Ishikawa (cell line): ENCODE results near the gene KDM2A.

Experiments used
- CEBPB ChIP-seq: IDR thresholded peaks from 2 replicates; pipeline ENCODE4 v1.6.1; 2012
- CREB1 ChIP-seq: IDR thresholded peaks from 2 replicates; pipeline ENCODE4 v1.6.1; 2012; ENCODE audit warnings: low read depth
- EGR1 ChIP-seq: IDR thresholded peaks from 2 replicates; pipeline ENCODE4 v1.6.1; 2012
- EP300 ChIP-seq: IDR thresholded peaks from 2 replicates; pipeline ENCODE4 v1.6.1; 2012; ENCODE audit warnings: borderline replicate concordance
- FOXM1 ChIP-seq: IDR thresholded peaks from 2 replicates; pipeline ENCODE4 v1.6.1; 2012; ENCODE audit warnings: low read depth, borderline replicate concordance
- MAX ChIP-seq: IDR thresholded peaks from 2 replicates; pipeline ENCODE4 v1.6.1; 2012
- NFIC ChIP-seq: IDR thresholded peaks from 2 replicates; pipeline ENCODE4 v1.6.1; 2012
- RAD21 ChIP-seq: IDR thresholded peaks from 2 replicates; pipeline ENCODE4 v1.6.1; 2012; ENCODE audit warnings: low read depth
- REST ChIP-seq: IDR thresholded peaks from 2 replicates; pipeline ENCODE4 v1.6.1; 2012; ENCODE audit warnings: low read depth, mild to moderate bottlenecking
- TAF1 ChIP-seq: IDR thresholded peaks from 2 replicates; pipeline ENCODE4 v1.6.1; 2012; ENCODE audit warnings: low read depth, mild to moderate bottlenecking
- TCF12 ChIP-seq: IDR thresholded peaks from 2 replicates; pipeline ENCODE4 v1.6.1; 2012; ENCODE audit warnings: low read depth
- TEAD4 ChIP-seq: IDR thresholded peaks from 2 replicates; pipeline ENCODE4 v1.6.1; 2012
- USF1 ChIP-seq: IDR thresholded peaks from 2 replicates; pipeline ENCODE4 v1.6.1; 2012
- YY1 ChIP-seq: IDR thresholded peaks from 2 replicates; pipeline ENCODE4 v1.6.1; 2012; ENCODE audit warnings: low read depth
- ZBTB7A ChIP-seq: IDR thresholded peaks from 2 replicates; pipeline ENCODE4 v1.6.1; 2012; ENCODE audit warnings: low read depth

KDM2A gene

GRCh38 chr11:67282155-67282875 lies 163.3 kb downstream of the KDM2A start:
- TF ChIP-seq REST (no peak), EGR1 (no peak), FOXM1 (no peak), EP300 (no peak), TAF1 (no peak), CREB1 (no peak), NFIC (no peak), ZBTB7A (no peak), MAX (no peak), RAD21 (no peak), YY1 (no peak), CEBPB (no peak), USF1 (no peak), TEAD4 (no peak), TCF12 (no peak)

GRCh38 chr11:67282876-67283371 lies 163.9 kb downstream of the KDM2A start:
- TF ChIP-seq CREB1: no peak
- TF ChIP-seq REST: no peak
- TF ChIP-seq TCF12: no peak
- TF ChIP-seq MAX: no peak
- TF ChIP-seq YY1: no peak

GRCh38 chr11:67283481-67283963 lies 164.5 kb downstream of the KDM2A start:
- no peak for TF ChIP-seq TEAD4
- TF ChIP-seq EGR1: no peak
- TF ChIP-seq REST: no peak

- TF ChIP-seq CEBPB: no peak
- TF ChIP-seq FOXM1: no peak
- TF ChIP-seq USF1: no peak
- TF ChIP-seq ZBTB7A: no peak
- TF ChIP-seq CREB1: no peak
- TF ChIP-seq RAD21: no peak
- TF ChIP-seq EGR1: no peak
- no peak for TF ChIP-seq EP300
- no peak for TF ChIP-seq REST
- TF ChIP-seq TEAD4: no peak
- TF ChIP-seq MAX: no peak
- TF ChIP-seq TAF1: no peak
- no peak for TF ChIP-seq YY1
- no peak for TF ChIP-seq TCF12
- no peak for TF ChIP-seq NFIC
Measured at GRCh38 chr11:67284811-67285540, 165.9 kb downstream of the KDM2A start.
